Mesenchymal stem cell (in vitro differentiated cells and primary cell): ENCODE data around the gene CYB561D1.

Source experiments
- DNase-seq: peaks from one replicate; pipeline ENCODE4 v3.0.0-alpha.2; 2013
- H2AFZ ChIP-seq: one replicate; pipeline ENCODE4 v1.6.1; 2013; ENCODE audit warnings: low read depth, mild to moderate bottlenecking, control low read depth, inconsistent platforms, low read length, moderate library complexity
- H2AK5ac ChIP-seq: 2 replicates; pipeline ENCODE4 v1.6.1; 2013; ENCODE audit warnings: low read length, moderate library complexity, mild to moderate bottlenecking, inconsistent platforms; ENCODE audit not compliant: severe bottlenecking
- H2BK120ac ChIP-seq: one replicate; pipeline ENCODE4 v1.6.1; 2013; ENCODE audit warnings: low read depth, mild to moderate bottlenecking, inconsistent platforms, low read length, moderate library complexity
- H2BK12ac ChIP-seq, 2 experiments: one replicate each; pipeline ENCODE4 v1.6.1; 2013; ENCODE audit warnings: inconsistent platforms in 2 of 2, low read length in 2 of 2, mild to moderate bottlenecking in 2 of 2, moderate library complexity in 2 of 2, control low read depth in 1 of 2
- H2BK15ac ChIP-seq: one replicate; pipeline ENCODE4 v1.6.1; 2013; ENCODE audit warnings: mild to moderate bottlenecking, low read depth, inconsistent platforms; ENCODE audit not compliant: poor library complexity, severe bottlenecking
- H2BK5ac ChIP-seq: 2 replicates; pipeline ENCODE4 v1.6.1; 2013; ENCODE audit warnings: low read depth, mild to moderate bottlenecking, low read length, control low read depth, inconsistent platforms; ENCODE audit not compliant: poor library complexity, severe bottlenecking
- H3K14ac ChIP-seq, 2 experiments: one replicate each; pipeline ENCODE4 v1.6.1; 2013; ENCODE audit warnings: inconsistent platforms in 2 of 2, low read length in 2 of 2, control low read depth in 1 of 2, mild to moderate bottlenecking in 1 of 2, moderate library complexity in 1 of 2
- H3K18ac ChIP-seq, 2 experiments: one replicate each; pipeline ENCODE4 v1.6.1; 2013; ENCODE audit warnings: inconsistent platforms in 2 of 2, low read length in 2 of 2, control low read depth in 1 of 2, low read depth in 1 of 2, mild to moderate bottlenecking in 1 of 2
- H3K23ac ChIP-seq, 2 experiments: one replicate each; pipeline ENCODE4 v1.6.1; 2013; ENCODE audit warnings: inconsistent platforms in 2 of 2, low read length in 2 of 2, mild to moderate bottlenecking in 2 of 2, moderate library complexity in 2 of 2, control low read depth in 1 of 2
- H3K27ac ChIP-seq: 2 replicates; pipeline ENCODE4 v1.5.1; 2013; ENCODE audit warnings: mild to moderate bottlenecking, moderate library complexity, low read length, control low read depth, inconsistent platforms; ENCODE audit not compliant: poor library complexity, severe bottlenecking
- H3K27me3 ChIP-seq, 2 experiments: 2 replicates each; pipeline versions ENCODE4 v1.6.1 to v1.7.0; 2013; ENCODE audit warnings: low read length in 2 of 2, mild to moderate bottlenecking in 2 of 2, moderate library complexity in 2 of 2, control low read depth in 1 of 2, inconsistent platforms in 1 of 2; ENCODE audit not compliant: control insufficient read depth in 1 of 2, insufficient read depth in 1 of 2
- H3K36me3 ChIP-seq, 2 experiments: 2 replicates each; pipeline versions ENCODE4 v1.6.1 to v1.7.0; 2013; ENCODE audit warnings: low read length in 2 of 2, control low read depth in 1 of 2, inconsistent platforms in 1 of 2, low read depth in 1 of 2, mild to moderate bottlenecking in 1 of 2; ENCODE audit not compliant: insufficient read depth in 2 of 2, control insufficient read depth in 1 of 2
- H3K4ac ChIP-seq, 2 experiments: one replicate each; pipeline ENCODE4 v1.6.1; 2013; ENCODE audit warnings: inconsistent platforms in 2 of 2, low read length in 2 of 2, mild to moderate bottlenecking in 2 of 2, moderate library complexity in 2 of 2, control low read depth in 1 of 2, low read depth in 1 of 2
- H3K4me1 ChIP-seq: 2 replicates; pipeline ENCODE4 v1.6.1; 2013; ENCODE audit warnings: low read depth, low read length, control low read depth; ENCODE audit not compliant: control insufficient read depth, insufficient read depth
- H3K4me2 ChIP-seq: 2 replicates; pipeline ENCODE4 v1.6.1; 2013; ENCODE audit warnings: low read length, mild to moderate bottlenecking, inconsistent platforms; ENCODE audit not compliant: poor library complexity, severe bottlenecking
- H3K4me3 ChIP-seq, 2 experiments: 2 replicates each; pipeline versions ENCODE4 v1.5.1 to v1.7.0; 2013; ENCODE audit warnings: low read length in 2 of 2, mild to moderate bottlenecking in 2 of 2, control low read depth in 1 of 2, low read depth in 1 of 2; ENCODE audit not compliant: insufficient read depth in 1 of 2
- H3K79me1 ChIP-seq: replicated peaks from 2 replicates; pipeline ENCODE4 v1.6.1; 2013; ENCODE audit warnings: mild to moderate bottlenecking, control low read depth, low read length, inconsistent platforms; ENCODE audit not compliant: poor library complexity, severe bottlenecking
- H3K9ac ChIP-seq: 2 replicates; pipeline ENCODE4 v1.7.0; 2013; ENCODE audit warnings: mild to moderate bottlenecking, low read length, moderate library complexity
- H3K9me3 ChIP-seq: 2 replicates; pipeline ENCODE4 v1.7.0; 2013; ENCODE audit warnings: mild to moderate bottlenecking, low read length; ENCODE audit not compliant: control insufficient read depth
- H4K8ac ChIP-seq: one replicate; pipeline ENCODE4 v1.6.1; 2013; ENCODE audit warnings: inconsistent platforms, mild to moderate bottlenecking, low read length, moderate library complexity
- H4K91ac ChIP-seq: one replicate; pipeline ENCODE4 v1.6.1; 2013; ENCODE audit warnings: mild to moderate bottlenecking, low read length, inconsistent platforms
- WGBS: methylation state at CpG from one replicate; pipeline ENCODE4 v1.1.7; 2013; ENCODE audit warnings: mixed read lengths; 5-methylcytosine and 5-hydroxymethylcytosine counted together

CYB561D1 gene

GRCh38 chr1:109476825-109477224 is 17.1 kb upstream of the CYB561D1 start:
- H2BK5ac ChIP-seq, result no peak overlapping the region
- peaks cover 0 to 92% of the 10 kb centered on the region in 2 experiments for H3K27me3 ChIP-seq
- H4K8ac ChIP-seq, result no peak overlapping the region
- WGBS, result 95% methylated on average over 6 of the region's 8 CpGs
- H3K9ac ChIP-seq, result no peak overlapping the region
- H2AFZ ChIP-seq, result no peak overlapping the region
- DNase-seq, result no peak
- H2AK5ac ChIP-seq, result no peak overlapping the region
- no peak overlapping the region for H4K91ac ChIP-seq
- no peak overlapping the region for H2BK120ac ChIP-seq
- no peak overlapping the region for H3K4ac ChIP-seq
- no peak overlapping the region for H2BK12ac ChIP-seq
- H3K18ac ChIP-seq, result no peak overlapping the region
- no peaks in the 10 kb centered on the region for H3K79me1 ChIP-seq
- no peak overlapping the region for H3K4me2 ChIP-seq
- no peak overlapping the region for H3K4me3 ChIP-seq
- H2BK15ac ChIP-seq, result no peak overlapping the region
- peaks cover 0 to 50% of the 10 kb centered on the region in 2 experiments for H3K36me3 ChIP-seq
- no peaks in the 10 kb centered on the region for H3K4me1 ChIP-seq
- H3K14ac ChIP-seq, result no peak overlapping the region
- H3K23ac ChIP-seq, result no peak overlapping the region
- no peaks in the 10 kb centered on the region for H3K9me3 ChIP-seq
- H3K27ac ChIP-seq, result no peak overlapping the region

GRCh38 chr1:109477821-109478220 is 16.1 kb upstream of the CYB561D1 start:
- Histone ChIP-seq H3K9me3 (no peaks in the 10 kb centered on the region), H2BK15ac (no peak overlapping the region), H3K27ac (no peak overlapping the region), H2BK5ac (no peak overlapping the region), H3K27me3 (peaks cover 0 to 90% of the 10 kb centered on the region in 2 experiments), H4K91ac (no peak overlapping the region), H3K4ac (no peak overlapping the region), H3K36me3 (peaks cover 0 to 50% of the 10 kb centered on the region in 2 experiments), H2BK120ac (no peak overlapping the region), H3K4me1 (no peaks in the 10 kb centered on the region), H3K23ac (no peak overlapping the region), H2AFZ (no peak overlapping the region), H3K4me3 (no peak overlapping the region), H3K79me1 (no peaks in the 10 kb centered on the region), H3K14ac (peak overlapping the region in 1 of 2 experiments; percentile 63), H3K9ac (no peak overlapping the region), H2BK12ac (no peak overlapping the region), H3K4me2 (no peak overlapping the region), H4K8ac (no peak overlapping the region), H2AK5ac (no peak overlapping the region), H3K18ac (no peak overlapping the region)
- WGBS, result 72% methylated on average over 6 of the region's 6 CpGs
- no peak for DNase-seq

GRCh38 chr1:109478806-109479205 is 15.1 kb upstream of the CYB561D1 start:
- Histone ChIP-seq H3K4ac (no peak overlapping the region), H3K27me3 (peaks cover 0 to 85% of the 10 kb centered on the region in 2 experiments), H3K23ac (no peak overlapping the region), H3K36me3 (peaks cover 0 to 50% of the 10 kb centered on the region in 2 experiments), H2AK5ac (no peak overlapping the region), H3K4me3 (no peak overlapping the region), H4K91ac (no peak overlapping the region), H2BK5ac (no peak overlapping the region), H2BK120ac (no peak overlapping the region), H3K4me1 (peaks cover 6% of the 10 kb centered on the region), H3K27ac (no peak overlapping the region), H3K4me2 (no peak overlapping the region), H3K18ac (no peak overlapping the region), H2BK12ac (no peak overlapping the region), H3K9me3 (no peaks in the 10 kb centered on the region), H2BK15ac (no peak overlapping the region), H4K8ac (no peak overlapping the region), H3K79me1 (no peaks in the 10 kb centered on the region), H3K9ac (no peak overlapping the region), H3K14ac (no peak overlapping the region), H2AFZ (no peak overlapping the region)
- 25% methylated on average over 6 of the region's 7 CpGs for WGBS
- DNase-seq, result no peak

- Histone ChIP-seq H3K27ac (no peak overlapping the region), H3K4me2 (no peak overlapping the region), H2AFZ (no peak overlapping the region), H3K23ac (no peak overlapping the region), H3K4me3 (no peak overlapping the region), H3K36me3 (peaks cover 0 to 50% of the 10 kb centered on the region in 2 experiments), H3K4me1 (peaks cover 9% of the 10 kb centered on the region), H3K9ac (no peak overlapping the region), H4K91ac (no peak overlapping the region), H3K27me3 (peaks cover 0 to 83% of the 10 kb centered on the region in 2 experiments), H3K9me3 (no peaks in the 10 kb centered on the region), H3K79me1 (peaks cover 2% of the 10 kb centered on the region), H4K8ac (no peak overlapping the region), H3K18ac (no peak overlapping the region), H2BK120ac (no peak overlapping the region), H2BK15ac (no peak overlapping the region), H3K4ac (no peak overlapping the region), H2BK12ac (no peak overlapping the region), H2BK5ac (no peak overlapping the region), H2AK5ac (no peak overlapping the region), H3K14ac (no peak overlapping the region)
- WGBS, result 62% methylated on average over 5 of the region's 5 CpGs
- DNase-seq, result no peak
Observed at GRCh38 chr1:109479311-109479710, 14.6 kb upstream of the CYB561D1 start.
